Activated CD4-positive, alpha-beta T cell treated with anti-CD3 and anti-CD28 coated beads, Interleukin-2, amount 50 U/mL, for 4 hours (primary cell): ENCODE data around the gene PCYT2.

Source experiments
- DNase-seq, 2 experiments: peaks; one replicate each; pipeline ENCODE4 v3.0.0-alpha.2; 2020

The PCYT2 gene

DNA sequence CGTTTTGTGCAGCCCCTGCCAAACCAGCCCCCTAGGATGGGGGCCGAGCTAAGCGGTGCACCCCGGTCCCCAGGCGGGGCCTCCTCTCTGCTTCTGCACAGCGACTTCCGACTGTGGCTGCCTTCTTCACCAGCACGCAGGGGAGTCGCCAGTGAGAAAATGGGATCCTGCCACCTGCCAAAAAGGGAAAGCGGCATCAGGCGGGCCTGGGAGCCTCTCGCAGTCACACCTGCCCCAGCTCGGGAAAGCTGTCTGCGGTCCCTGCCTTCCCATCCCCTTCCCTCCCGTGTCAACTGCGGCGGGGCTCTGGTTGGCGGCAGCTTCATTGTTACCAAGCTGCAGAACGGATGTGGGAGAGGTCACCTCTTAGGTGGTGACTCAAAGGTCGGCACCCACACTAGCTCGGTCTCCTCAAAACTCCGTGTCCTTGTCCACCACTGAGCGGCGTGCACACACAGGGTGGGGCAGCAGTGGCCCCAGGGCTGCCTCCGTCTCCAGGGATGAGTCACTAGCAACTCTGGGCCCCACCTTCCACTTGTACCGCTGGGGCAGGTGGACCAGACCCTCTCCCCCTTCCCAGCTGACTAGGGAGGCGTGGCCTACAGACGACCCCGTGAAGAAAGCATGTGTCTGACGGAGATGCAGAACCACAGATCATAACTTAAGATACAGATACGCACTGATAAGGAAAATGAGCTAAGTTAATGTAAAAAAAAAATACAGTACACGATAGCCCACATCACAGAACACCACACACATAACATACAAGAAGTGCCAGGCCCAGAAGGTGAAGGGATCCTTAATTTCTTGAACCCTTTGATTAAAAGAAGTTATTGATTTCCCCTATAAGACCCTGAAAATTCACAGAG, 1.5 kb upstream of the PCYT2 start:
- DNase-seq, result no peak

GRCh38 chr17:81911969-81912368, 770 bp upstream of the PCYT2 start:
- DNase-seq, result no peak

GRCh38 chr17:81910840-81911276, 341 bp downstream of the PCYT2 start:
- DNase-seq, result no peak

- no peak for DNase-seq
Measured at GRCh38 chr17:81909966-81910839, 996 bp downstream of the PCYT2 start.

DNA sequence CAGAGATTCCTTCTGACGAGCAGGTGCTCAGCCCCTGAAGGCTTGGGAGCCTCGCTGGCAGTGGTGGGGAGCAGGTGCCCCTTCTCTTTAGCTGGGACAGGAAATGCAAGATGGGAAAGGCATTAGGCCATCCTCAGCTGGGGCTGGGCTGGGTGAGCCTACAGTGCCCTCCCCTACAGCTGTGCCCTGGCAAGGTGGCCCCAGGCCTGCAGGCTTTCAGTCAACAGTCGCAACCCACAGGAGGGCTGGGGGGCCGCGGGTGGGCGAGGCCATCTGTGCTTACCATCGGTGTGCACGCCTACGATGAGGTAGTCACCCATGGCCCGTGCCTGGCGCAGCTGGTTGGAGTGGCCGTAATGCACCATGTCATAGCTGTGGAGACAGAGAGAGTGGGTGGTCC, 2.0 kb downstream of the PCYT2 start:
- no peak for DNase-seq

DNA sequence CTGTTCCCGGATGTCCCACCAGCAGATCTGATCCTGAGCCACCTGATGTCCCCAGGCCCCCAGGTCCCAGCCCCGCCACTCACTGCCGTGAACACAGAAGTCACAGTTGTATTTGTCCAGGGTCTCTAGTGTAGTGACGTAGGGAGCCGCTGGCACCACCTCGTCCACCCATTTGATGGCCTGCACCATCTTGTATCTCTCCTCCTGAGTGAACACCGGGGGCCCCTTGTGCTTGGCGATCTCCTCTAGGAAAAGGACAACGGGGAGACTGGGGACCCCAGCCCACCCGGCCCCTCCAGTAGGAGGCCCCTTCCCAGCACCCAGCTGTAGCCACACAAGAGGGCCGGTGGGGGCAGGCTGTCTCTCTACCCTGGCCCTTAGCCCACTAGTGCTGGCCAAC, 2.4 kb downstream of the PCYT2 start:
- DNase-seq, result no peak

GRCh38 chr17:81907219-81908145, 3.7 kb downstream of the PCYT2 start:
- DNase-seq, result no peak

- no peak for DNase-seq
Measured at GRCh38 chr17:81906476-81907218, 4.6 kb downstream of the PCYT2 start.

DNA sequence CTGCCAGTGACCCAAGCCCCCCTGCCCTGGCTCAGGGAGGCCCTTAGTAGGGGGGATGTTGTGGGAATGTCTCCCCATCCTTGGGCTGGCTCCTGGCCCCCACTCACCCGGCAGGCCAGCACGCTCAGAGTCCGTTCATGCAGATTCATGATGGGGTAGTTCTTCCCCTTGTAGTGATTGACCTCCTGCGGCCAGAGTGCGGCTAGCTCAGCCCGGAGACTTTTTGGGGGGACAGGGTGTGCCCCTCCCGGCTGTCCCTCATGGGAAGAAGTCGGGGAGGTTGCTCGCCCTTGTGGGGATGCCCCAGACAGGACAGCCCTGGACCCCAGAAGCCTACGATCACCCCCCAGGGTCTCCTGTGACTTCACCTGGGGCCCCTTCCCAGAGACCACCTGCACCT, 5.2 kb downstream of the PCYT2 start:
- DNase-seq, result no peak

DNA sequence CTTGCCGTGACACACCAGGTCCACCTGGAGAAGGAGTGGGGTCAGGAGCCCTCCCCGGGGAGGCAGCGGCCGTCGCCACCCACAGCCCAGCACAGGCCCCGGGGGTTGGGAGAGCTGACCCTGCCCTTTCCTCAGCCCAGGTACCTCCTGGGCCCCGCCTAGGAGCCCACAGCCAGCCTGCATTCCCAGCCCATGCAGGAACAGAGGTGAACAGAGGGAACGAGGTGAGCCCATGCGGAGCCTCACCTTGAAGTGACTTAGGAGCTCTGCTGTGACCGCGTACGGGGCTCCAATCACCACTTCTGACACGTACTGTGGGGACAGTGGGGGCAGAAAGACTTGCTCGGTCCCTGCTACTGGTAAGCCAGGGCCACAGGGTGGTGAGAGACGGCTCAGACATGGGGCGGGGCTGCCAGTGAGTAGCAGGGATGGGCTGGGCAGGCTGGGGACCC, 5.7 kb downstream of the PCYT2 start:
- DNase-seq, result no peak

- no peak for DNase-seq
Measured at GRCh38 chr17:81904600-81905423, 6.4 kb downstream of the PCYT2 start.

DNA sequence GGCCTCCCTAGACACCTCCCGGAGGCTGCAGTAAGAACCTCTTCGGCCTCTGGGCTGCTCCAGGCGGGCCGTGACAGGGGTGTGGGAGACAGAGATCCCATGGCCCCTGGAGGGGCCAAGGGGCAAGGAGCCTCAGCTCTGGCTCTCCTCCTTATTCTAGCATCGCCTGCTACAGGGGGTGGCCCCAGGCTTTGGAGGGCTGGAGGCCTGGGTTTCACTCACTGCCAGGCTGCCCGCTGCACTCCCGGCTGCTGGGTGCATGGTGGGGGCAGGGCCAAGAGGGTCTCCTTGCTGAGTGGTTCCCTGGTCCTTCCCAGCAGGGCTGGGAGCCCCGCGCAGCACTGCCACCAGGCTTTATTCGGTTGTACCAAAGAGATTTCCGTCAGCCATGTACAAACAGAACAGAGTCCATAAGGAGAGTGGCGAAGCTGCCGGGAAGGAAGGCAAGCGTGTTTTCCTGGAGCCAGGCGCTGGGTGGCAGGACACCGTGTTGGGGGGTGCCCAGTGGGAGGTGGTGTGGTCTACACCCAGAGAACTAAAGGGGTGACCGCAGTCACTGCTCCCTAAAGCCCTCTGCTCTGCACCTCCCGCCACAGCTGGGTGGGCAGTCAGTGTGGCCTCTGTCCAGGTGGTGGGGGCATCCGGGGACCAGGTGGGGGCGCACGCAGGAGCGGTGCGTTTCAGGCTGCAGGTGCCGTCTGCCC, 7.2 kb downstream of the PCYT2 start:
- no peak for DNase-seq

DNA sequence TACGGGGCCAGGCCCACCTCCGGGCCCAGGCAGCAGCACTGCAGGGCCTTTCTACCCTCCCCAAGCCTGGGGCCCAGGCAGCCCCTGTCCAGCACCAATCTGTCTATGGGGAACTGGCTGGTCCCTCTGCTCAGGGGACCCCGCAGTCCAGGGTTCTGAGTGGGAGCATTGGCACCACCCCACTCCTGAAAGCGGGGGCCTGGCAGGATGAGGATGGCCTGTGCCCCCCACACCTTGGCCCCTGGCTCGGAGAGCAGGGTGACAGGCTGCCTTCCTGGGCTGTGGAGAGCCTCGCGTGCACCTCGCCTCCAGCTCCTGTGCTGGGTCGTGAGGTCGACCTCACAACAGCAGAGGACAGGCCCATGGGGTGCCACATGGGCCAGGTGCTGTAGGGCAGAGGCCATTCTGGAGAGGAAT, 7.8 kb downstream of the PCYT2 start:
- DNase-seq, result no peak

DNA sequence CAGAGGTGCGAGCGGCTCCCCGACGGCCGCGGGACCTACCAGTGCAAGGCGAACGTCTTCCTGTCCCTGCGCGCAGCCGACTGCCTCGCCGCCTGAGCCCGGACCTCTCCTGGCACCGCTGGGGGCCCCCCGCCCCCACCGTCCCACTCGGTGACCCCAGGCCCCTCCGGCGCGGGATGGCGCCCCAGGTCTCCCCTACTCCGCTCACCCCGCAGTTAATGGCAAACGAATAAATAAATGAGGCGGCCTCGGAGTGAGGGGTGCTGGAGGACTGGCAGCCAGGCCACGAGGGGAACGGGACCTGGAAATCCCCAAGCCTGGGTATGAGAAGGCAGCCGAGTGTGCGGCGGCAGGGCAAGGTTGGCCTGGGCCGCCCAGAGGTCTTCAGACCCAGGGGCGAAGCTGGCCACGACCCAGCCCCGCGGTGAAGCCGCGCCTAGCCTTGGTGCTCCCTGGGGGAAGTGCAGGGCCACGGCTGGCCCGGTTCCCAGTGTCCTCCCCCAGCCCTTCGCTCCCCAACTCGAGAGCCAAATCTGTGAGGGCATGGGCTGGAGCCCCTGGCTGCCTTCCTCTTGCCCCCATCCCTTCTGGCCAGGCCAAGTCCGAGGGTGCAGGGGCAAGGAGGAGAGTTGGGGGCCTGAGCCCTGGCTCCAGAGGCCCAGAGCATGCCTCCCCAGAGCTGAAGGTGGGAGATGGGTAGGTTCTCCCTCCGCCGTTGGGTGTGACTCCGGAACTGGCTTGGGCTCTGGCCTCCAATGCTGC, 8.4 kb downstream of the PCYT2 start:
- DNase-seq, result no peak

DNA sequence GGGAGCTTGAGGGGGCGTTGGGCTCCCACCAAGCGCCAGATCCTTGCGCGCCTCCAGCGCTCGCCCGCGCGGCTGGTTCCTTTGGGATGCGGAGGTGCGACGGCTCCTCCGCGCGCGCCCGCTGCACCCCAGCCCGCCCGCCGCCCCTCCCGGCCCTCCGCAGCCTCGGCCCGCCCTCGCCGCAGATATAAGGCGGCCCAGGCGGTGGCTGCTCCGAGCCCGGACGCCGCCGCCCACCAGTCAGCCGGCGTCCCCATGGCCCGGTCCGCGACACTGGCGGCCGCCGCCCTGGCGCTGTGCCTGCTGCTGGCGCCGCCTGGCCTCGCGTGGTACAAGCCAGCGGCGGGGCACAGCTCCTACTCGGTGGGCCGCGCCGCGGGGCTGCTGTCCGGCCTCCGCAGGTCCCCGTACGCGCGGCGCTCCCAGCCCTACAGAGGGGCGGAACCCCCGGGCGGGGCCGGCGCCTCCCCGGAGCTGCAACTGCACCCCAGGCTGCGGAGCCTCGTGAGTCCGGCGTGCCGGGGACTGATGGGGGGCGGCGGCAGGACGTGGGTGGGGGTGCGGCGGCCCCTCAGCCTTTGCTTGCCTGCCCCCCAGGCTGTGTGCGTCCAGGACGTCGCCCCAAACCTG, 9.1 kb downstream of the PCYT2 start, which contains the start of gene NPB:
TSS of gene NPB (plus strand) at position 216 of the 630 bp plus-strand sequence. CDS start at position 256, 40 bp downstream.
- DNase-seq, result no peak

DNA sequence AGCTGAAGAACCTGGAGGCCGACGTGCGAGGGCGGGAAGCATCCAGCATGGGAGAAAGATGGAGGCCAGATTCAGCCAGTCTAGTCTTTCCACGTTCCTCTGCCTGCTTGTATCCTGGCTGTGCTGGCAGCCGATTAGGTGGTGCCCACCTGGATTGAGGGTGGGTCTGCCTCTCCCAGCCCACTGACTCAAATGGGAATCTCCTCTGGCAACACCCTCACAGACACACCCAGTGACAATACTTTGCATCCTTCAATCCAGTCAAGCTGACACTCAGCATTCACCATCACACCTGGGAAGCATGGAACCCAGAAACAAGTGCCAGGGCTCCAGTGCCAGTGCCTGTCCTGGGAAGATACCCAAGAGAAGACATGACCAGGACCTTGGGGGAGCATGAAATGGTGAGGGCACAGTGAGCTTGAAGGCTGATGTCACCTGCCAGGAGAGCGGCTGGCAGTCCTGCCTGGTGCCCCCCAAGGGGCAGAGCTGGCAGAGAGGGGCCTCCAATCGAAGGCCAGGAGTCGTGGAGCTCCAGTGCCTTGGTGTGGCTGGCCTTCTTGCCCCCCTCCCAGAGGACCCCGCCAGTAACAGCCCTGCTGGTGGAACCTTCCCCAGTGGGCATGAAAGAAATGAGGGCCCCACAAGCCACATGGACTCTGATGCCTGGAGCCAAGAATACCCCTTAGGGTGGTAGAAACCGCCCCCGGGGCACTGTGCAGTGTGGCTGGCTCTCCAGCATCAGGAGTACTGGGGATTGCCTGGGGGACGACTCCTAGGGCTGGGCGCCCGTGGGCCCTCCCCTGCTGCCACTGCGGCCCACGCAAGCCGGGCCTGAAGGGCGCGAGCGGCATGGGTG, 9.8 kb downstream of the PCYT2 start:
- DNase-seq, result no peak

- no peak for DNase-seq
Measured at GRCh38 chr17:81900181-81900820, 10.9 kb downstream of the PCYT2 start.
